DND-41 (cell line): ENCODE measurements around the gene SMG9.

Experiments used
- EZH2 ChIP-seq: IDR thresholded peaks from 3 replicates; pipeline ENCODE4 v1.6.1; 2012; ENCODE audit warnings: borderline replicate concordance, low read depth, mild to moderate bottlenecking, moderate library complexity, low read length, inconsistent platforms; ENCODE audit not compliant: severe bottlenecking
- TF ChIP-seq, protein P1 (sequence below): IDR thresholded peaks from 2 replicates; pipeline ENCODE4 v1.5.1; 2012; ENCODE audit warnings: borderline replicate concordance, low read length, moderate library complexity, mild to moderate bottlenecking; ENCODE audit not compliant: poor library complexity, severe bottlenecking; ENCODE audit errors: extremely low read depth

DNA sequence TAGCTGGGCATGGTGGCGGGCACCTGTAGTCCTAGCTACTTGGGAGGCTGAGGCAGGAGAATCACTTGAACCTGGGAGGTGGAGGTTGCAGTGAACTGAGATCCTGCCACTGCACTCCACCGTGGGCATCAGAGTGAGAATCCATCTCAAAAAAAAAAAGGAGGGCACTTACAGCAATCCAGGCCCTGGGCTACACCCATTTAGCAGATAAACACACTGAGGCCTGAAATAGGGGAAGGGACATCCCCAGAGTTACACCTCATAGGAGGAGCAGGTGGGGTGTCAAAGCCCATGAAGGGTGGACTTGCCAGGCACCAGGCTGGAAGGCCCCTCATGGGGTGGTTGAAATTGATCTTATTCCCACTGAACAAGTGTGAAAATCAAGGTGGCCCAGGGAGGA lies 70.9 kb downstream of the SMG9 start:
- TF ChIP-seq, protein P1, sequence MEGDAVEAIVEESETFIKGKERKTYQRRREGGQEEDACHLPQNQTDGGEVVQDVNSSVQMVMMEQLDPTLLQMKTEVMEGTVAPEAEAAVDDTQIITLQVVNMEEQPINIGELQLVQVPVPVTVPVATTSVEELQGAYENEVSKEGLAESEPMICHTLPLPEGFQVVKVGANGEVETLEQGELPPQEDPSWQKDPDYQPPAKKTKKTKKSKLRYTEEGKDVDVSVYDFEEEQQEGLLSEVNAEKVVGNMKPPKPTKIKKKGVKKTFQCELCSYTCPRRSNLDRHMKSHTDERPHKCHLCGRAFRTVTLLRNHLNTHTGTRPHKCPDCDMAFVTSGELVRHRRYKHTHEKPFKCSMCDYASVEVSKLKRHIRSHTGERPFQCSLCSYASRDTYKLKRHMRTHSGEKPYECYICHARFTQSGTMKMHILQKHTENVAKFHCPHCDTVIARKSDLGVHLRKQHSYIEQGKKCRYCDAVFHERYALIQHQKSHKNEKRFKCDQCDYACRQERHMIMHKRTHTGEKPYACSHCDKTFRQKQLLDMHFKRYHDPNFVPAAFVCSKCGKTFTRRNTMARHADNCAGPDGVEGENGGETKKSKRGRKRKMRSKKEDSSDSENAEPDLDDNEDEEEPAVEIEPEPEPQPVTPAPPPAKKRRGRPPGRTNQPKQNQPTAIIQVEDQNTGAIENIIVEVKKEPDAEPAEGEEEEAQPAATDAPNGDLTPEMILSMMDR, result no peak
- no peak for TF ChIP-seq EZH2
